Spinal cord (tissue), 10 donors: ENCODE data around the gene TULP3. TPM values are rescaled to one million over a fixed set of nuclear protein-coding genes. Genes with fewer than 3 reads are reported as not detected.

ENCODE experiments used
- DNase-seq, 6 donors: peaks; one replicate each; pipeline versions ENCODE4 v3.0.0 to v3.0.0-alpha.2; 2013 to 2015; ENCODE audit warnings: low spot score in 6 of 6, low read depth in 4 of 6
- H3K27ac ChIP-seq: one replicate; pipeline ENCODE4 v1.5.1; 2013; ENCODE audit warnings: low read depth, low read length, control low read depth
- H3K27me3 ChIP-seq: one replicate; pipeline ENCODE4 v1.6.1; 2013; ENCODE audit warnings: low read length; ENCODE audit not compliant: control insufficient read depth, insufficient read depth
- H3K36me3 ChIP-seq: one replicate; pipeline ENCODE4 v1.6.1; 2013; ENCODE audit warnings: low read length; ENCODE audit not compliant: control insufficient read depth, insufficient read depth
- H3K4me1 ChIP-seq: one replicate; pipeline ENCODE4 v1.6.1; 2013; ENCODE audit warnings: low read length; ENCODE audit not compliant: control insufficient read depth, insufficient read depth
- H3K4me3 ChIP-seq: one replicate; pipeline ENCODE4 v1.5.1; 2013; ENCODE audit warnings: low read depth, low read length, control low read depth
- H3K9me3 ChIP-seq: one replicate; pipeline ENCODE4 v1.6.1; 2013; ENCODE audit warnings: low read length; ENCODE audit not compliant: control insufficient read depth, insufficient read depth
- WGBS: methylation state at CpG from one replicate; pipeline ENCODE4 v1.1.5; 2013; ENCODE audit warnings: missing lambda C conversion rate; ENCODE audit not compliant: insufficient coverage; 5-methylcytosine and 5-hydroxymethylcytosine counted together
- polyA plus RNA-seq, 2 donors: library from polyadenylated mRNA; unstranded; fragments of 120-200 nt; gene quantifications; one replicate each; pipeline ENCODE4 v1.2.1, GENCODE V29; 2013; ENCODE audit not compliant: insufficient read length in 2 of 2
- small RNA-seq: library from RNA; depleted of rRNA; stranded (forward); fragments of <200 nt; gene quantifications from one replicate; pipeline ENCODE3, GENCODE V24; 2014; ENCODE audit warnings: low replicate concordance
- total RNA-seq, 2 donors: library from RNA; depleted of rRNA in 1 of 2; stranded (reverse); fragments of 120-200 nt in 1 of 2; fragments of >200 nt in 1 of 2; gene quantifications; one replicate each; pipeline versions ENCODE4 v1.2.3 to v1.2.4, GENCODE V29; 2013 to 2014
- donor health status: healthy.

TULP3 gene
- total and polyA plus RNA-seq, 4 donors, result 13.0 to 29.6 (median 24.2) TPM

- DNase-seq, result no peak
- H3K36me3 ChIP-seq, result no peaks in the 10 kb centered on the region
- H3K9me3 ChIP-seq, result no peaks in the 10 kb centered on the region
- H3K27ac ChIP-seq, result no peak overlapping the region
- 88% methylated on average over 4 of the region's 5 CpGs for WGBS
- no peak overlapping the region for H3K4me3 ChIP-seq
- H3K27me3 ChIP-seq, result no peaks in the 10 kb centered on the region
- no peaks in the 10 kb centered on the region for H3K4me1 ChIP-seq
Observed at GRCh38 chr12:2977776-2978175, 87.1 kb downstream of the TULP3 start.

GRCh38 chr12:2979806-2980205 lies 89.1 kb downstream of the TULP3 start:
- no peaks in the 10 kb centered on the region for H3K36me3 ChIP-seq
- H3K9me3 ChIP-seq, result no peaks in the 10 kb centered on the region
- H3K27me3 ChIP-seq, result no peaks in the 10 kb centered on the region
- WGBS, result 94% methylated on average over 2 of the region's 4 CpGs
- H3K27ac ChIP-seq, result no peak overlapping the region
- DNase-seq, result no peak
- no peaks in the 10 kb centered on the region for H3K4me1 ChIP-seq
- no peak overlapping the region for H3K4me3 ChIP-seq

GRCh38 chr12:2980630-2981029 lies 89.9 kb downstream of the TULP3 start:
- 83% methylated on average over 7 of the region's 7 CpGs for WGBS
- H3K4me3 ChIP-seq, result no peak overlapping the region

GRCh38 chr12:2982361-2982760 lies 91.7 kb downstream of the TULP3 start:
- Histone ChIP-seq H3K9me3 (no peaks in the 10 kb centered on the region), H3K4me3 (no peak overlapping the region), H3K4me1 (no peaks in the 10 kb centered on the region), H3K27me3 (no peaks in the 10 kb centered on the region), H3K36me3 (no peaks in the 10 kb centered on the region), H3K27ac (no peak overlapping the region)
- WGBS, result 87% methylated on average over 12 of the region's 13 CpGs
- DNase-seq, result no peak

More at GRCh38 chr12:2980630-2981029, 89.9 kb downstream of the TULP3 start:
- no peak overlapping the region for H3K27ac ChIP-seq
- H3K36me3 ChIP-seq, result no peaks in the 10 kb centered on the region
- no peaks in the 10 kb centered on the region for H3K4me1 ChIP-seq
- H3K9me3 ChIP-seq, result no peaks in the 10 kb centered on the region
- H3K27me3 ChIP-seq, result no peaks in the 10 kb centered on the region
- DNase-seq, result no peak

GRCh38 chr12:2984249-2984648 lies 93.6 kb downstream of the TULP3 start:
- no peaks in the 10 kb centered on the region for H3K4me1 ChIP-seq
- WGBS, result 95% methylated on average over 3 of the region's 5 CpGs
- DNase-seq, result no peak

GRCh38 chr12:2984698-2985097 lies 94.0 kb downstream of the TULP3 start:
- Histone ChIP-seq H3K27ac (no peak overlapping the region), H3K9me3 (no peaks in the 10 kb centered on the region), H3K4me1 (no peaks in the 10 kb centered on the region), H3K36me3 (no peaks in the 10 kb centered on the region), H3K27me3 (no peaks in the 10 kb centered on the region), H3K4me3 (no peak overlapping the region)
- no peak for DNase-seq
- no CpG with 5 or more reads among the region's 1 CpG for WGBS

More at GRCh38 chr12:2984249-2984648, 93.6 kb downstream of the TULP3 start:
- Histone ChIP-seq H3K27me3 (no peaks in the 10 kb centered on the region), H3K36me3 (no peaks in the 10 kb centered on the region), H3K4me3 (no peak overlapping the region), H3K9me3 (no peaks in the 10 kb centered on the region), H3K27ac (no peak overlapping the region)

GRCh38 chr12:2986876-2987275 lies 96.2 kb downstream of the TULP3 start:
- Histone ChIP-seq H3K4me1 (no peaks in the 10 kb centered on the region), H3K9me3 (no peaks in the 10 kb centered on the region), H3K4me3 (no peak overlapping the region), H3K27ac (no peak overlapping the region), H3K27me3 (no peaks in the 10 kb centered on the region), H3K36me3 (no peaks in the 10 kb centered on the region)
- DNase-seq, result no peak
- 83% methylated on average over 3 of the region's 3 CpGs for WGBS

GRCh38 chr12:2988494-2988893 lies 97.8 kb downstream of the TULP3 start:
- no peak for DNase-seq
- WGBS, result 100% methylated on average over 3 of the region's 5 CpGs
- no peaks in the 10 kb centered on the region for H3K4me1 ChIP-seq
- H3K9me3 ChIP-seq, result no peaks in the 10 kb centered on the region
- H3K27ac ChIP-seq, result no peak overlapping the region
- H3K36me3 ChIP-seq, result no peaks in the 10 kb centered on the region
- no peak overlapping the region for H3K4me3 ChIP-seq
- no peaks in the 10 kb centered on the region for H3K27me3 ChIP-seq

Small RNA genes within 50 kb of the gene (small RNA-seq; reads per million reads assigned to genes)
- not detected for gene RNU6-1315P

Other genes with a start within 250 kb of the TULP3 start
- 10 to 100 TPM; 44.0 to 68.2 TPM for gene FKBP4, start 95.9 kb upstream of the TULP3 start, total RNA-seq
- 100 to 1,000 TPM; 110 to 132 TPM for gene FKBP4, start 95.9 kb upstream of the TULP3 start, polyA plus RNA-seq
- gene ITFG2, start 78.2 kb upstream of the TULP3 start, total RNA-seq, result 10 to 100 TPM; 12.7 to 36.1 TPM
- gene ITFG2, start 78.2 kb upstream of the TULP3 start, polyA plus RNA-seq, result 10 to 100 TPM; 35.3 to 46.1 TPM
- gene NRIP2, start 55.9 kb upstream of the TULP3 start, total RNA-seq, result 1 to 10 TPM; 1.9 to 3.4 TPM
- gene NRIP2, start 55.9 kb upstream of the TULP3 start, polyA plus RNA-seq, result 1 to 10 TPM; 5.1 to 8.2 TPM
- gene TEX52, start 33.9 kb upstream of the TULP3 start, total RNA-seq, result not detected
- gene TEX52, start 33.9 kb upstream of the TULP3 start, polyA plus RNA-seq, result 1 to 10 TPM in 1 of 2 donors, under 1 TPM in 1; 0.81 to 1.3 TPM
- gene FOXM1, start 13.7 kb upstream of the TULP3 start, total RNA-seq, result 10 to 100 TPM in 1 of 2 donors, 1 to 10 TPM in 1; 3.0 to 10.1 TPM
- 10 to 100 TPM; 28.2 to 28.8 TPM for gene FOXM1, start 13.7 kb upstream of the TULP3 start, polyA plus RNA-seq
- gene RHNO1, start 13.7 kb upstream of the TULP3 start, total RNA-seq, result 10 to 100 TPM; 31.2 to 33.2 TPM
- gene RHNO1, start 13.7 kb upstream of the TULP3 start, polyA plus RNA-seq, result 10 to 100 TPM; 55.9 to 59.9 TPM
- 1 to 10 TPM in 1 of 2 donors, under 1 TPM in 1; 0.99 to 2.7 TPM for gene TEAD4, start 68.5 kb downstream of the TULP3 start, total RNA-seq
- gene TEAD4, start 68.5 kb downstream of the TULP3 start, polyA plus RNA-seq, result 1 to 10 TPM; 2.0 to 2.8 TPM
- gene TSPAN9, start 186.5 kb downstream of the TULP3 start, total RNA-seq, result 10 to 100 TPM; 27.6 to 28.3 TPM
- 10 to 100 TPM; 33.4 to 40.1 TPM for gene TSPAN9, start 186.5 kb downstream of the TULP3 start, polyA plus RNA-seq